Neural crest cell (in vitro differentiated cells): ENCODE measurements around the gene MANBA. TPM values are rescaled to one million over a fixed set of nuclear protein-coding genes. Genes with fewer than 3 reads are reported as not detected.

Experiments used
- DNase-seq: peaks from one replicate; pipeline ENCODE4 v3.0.0; 2021; ENCODE audit warnings: low read depth, mixed read lengths, low spot score
- H3K27ac Mint-ChIP-seq: one replicate; pipeline ENCODE4 v1.8.0; 2021; ENCODE audit warnings: mild to moderate bottlenecking, mixed read lengths; ENCODE audit not compliant: unreplicated experiment
- H3K27me3 Mint-ChIP-seq: 2 replicates; pipeline ENCODE4 v1.8.0; 2021; ENCODE audit warnings: low read depth, mild to moderate bottlenecking, mixed read lengths
- H3K36me3 Mint-ChIP-seq: 2 replicates; pipeline ENCODE4 v1.8.0; 2021; ENCODE audit warnings: low read depth, mild to moderate bottlenecking, mixed read lengths
- H3K4me1 Mint-ChIP-seq: 2 replicates; pipeline ENCODE4 v1.8.0; 2021; ENCODE audit warnings: mixed read lengths
- H3K4me3 Mint-ChIP-seq: one replicate; pipeline ENCODE4 v1.8.0; 2021; ENCODE audit warnings: mild to moderate bottlenecking, mixed read lengths
- H3K9me3 Mint-ChIP-seq: 2 replicates; pipeline ENCODE4 v1.8.0; 2021; ENCODE audit warnings: mixed read lengths
- total RNA-seq: library from RNA; stranded (reverse); gene quantifications from 2 replicates; pipeline ENCODE4 v1.2.1, GENCODE V29; 2021
- TF ChIP-seq, protein P1 (sequence below): fragments of 200-600 bp; sonication (generic); conservative IDR thresholded peaks from 2 replicates; pipeline ENCODE4 v1.5.0; 2021; ENCODE audit warnings: antibody characterized with exemption, mild to moderate bottlenecking

MANBA gene
- total RNA-seq, 1 donor from 2014 or later: 18.4 TPM

DNA sequence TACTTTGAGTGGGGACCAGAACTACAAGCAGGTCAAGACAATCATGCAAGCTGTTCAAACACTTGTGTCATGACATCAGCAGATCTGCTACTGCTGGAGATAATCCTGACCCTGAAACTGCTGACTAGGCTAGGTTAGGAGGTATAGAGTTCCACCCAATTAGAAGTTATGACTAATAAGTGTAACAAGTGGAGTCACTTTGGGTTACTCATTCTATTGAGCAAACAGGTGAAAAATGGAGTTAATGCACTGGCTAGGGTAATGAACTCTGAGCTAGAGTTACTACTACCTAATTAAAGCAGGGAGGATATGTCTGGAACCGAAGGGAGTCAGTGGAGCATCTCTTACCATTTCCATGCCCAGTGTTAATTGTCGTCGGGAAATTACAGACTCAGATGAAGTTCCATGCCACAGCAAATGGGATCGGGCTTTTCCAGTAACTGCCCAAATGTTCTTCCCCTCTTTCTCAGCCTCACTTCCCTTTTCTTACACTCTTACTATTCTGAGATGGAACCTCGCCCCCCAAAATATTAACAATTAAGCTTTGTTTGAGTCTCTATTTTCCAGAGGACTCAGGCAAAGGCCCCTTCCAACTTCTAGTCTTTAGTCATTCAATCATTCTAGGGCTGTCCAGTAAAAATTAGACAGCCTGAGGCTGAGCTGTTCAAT lies 19.8 kb upstream of the MANBA start:
- no peak overlapping the region for H3K4me3 Mint-ChIP-seq
- H3K9me3 Mint-ChIP-seq: no peaks in the 10 kb centered on the region
- H3K4me1 Mint-ChIP-seq: no peaks in the 10 kb centered on the region
- no peaks in the 10 kb centered on the region for H3K27me3 Mint-ChIP-seq
- TF ChIP-seq, protein P1, sequence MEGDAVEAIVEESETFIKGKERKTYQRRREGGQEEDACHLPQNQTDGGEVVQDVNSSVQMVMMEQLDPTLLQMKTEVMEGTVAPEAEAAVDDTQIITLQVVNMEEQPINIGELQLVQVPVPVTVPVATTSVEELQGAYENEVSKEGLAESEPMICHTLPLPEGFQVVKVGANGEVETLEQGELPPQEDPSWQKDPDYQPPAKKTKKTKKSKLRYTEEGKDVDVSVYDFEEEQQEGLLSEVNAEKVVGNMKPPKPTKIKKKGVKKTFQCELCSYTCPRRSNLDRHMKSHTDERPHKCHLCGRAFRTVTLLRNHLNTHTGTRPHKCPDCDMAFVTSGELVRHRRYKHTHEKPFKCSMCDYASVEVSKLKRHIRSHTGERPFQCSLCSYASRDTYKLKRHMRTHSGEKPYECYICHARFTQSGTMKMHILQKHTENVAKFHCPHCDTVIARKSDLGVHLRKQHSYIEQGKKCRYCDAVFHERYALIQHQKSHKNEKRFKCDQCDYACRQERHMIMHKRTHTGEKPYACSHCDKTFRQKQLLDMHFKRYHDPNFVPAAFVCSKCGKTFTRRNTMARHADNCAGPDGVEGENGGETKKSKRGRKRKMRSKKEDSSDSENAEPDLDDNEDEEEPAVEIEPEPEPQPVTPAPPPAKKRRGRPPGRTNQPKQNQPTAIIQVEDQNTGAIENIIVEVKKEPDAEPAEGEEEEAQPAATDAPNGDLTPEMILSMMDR: no peak
- no peak for DNase-seq
- no peak overlapping the region for H3K27ac Mint-ChIP-seq
- no peaks in the 10 kb centered on the region for H3K36me3 Mint-ChIP-seq

DNA sequence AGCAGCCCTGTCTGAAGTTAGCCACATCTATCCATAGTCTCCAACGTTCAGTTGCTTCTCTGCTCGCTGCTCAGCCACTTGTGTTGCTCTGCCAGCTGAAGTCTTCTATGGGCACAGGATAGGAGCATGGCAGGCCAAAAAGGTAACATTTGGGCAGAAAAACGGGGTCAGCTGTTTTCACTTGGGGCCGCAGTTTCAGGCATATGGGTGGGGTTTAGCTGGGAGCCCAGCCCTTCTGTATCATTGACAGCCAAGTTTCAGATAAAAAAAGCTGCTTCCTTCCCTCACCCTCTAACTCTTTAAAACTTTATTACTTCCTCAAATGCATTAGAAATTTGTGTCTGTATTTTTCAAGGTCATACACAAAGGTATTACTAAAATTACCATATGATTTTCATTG lies 18.4 kb upstream of the MANBA start:
- TF ChIP-seq, protein P1: no peak
- H3K4me1 Mint-ChIP-seq: no peaks in the 10 kb centered on the region

DNA sequence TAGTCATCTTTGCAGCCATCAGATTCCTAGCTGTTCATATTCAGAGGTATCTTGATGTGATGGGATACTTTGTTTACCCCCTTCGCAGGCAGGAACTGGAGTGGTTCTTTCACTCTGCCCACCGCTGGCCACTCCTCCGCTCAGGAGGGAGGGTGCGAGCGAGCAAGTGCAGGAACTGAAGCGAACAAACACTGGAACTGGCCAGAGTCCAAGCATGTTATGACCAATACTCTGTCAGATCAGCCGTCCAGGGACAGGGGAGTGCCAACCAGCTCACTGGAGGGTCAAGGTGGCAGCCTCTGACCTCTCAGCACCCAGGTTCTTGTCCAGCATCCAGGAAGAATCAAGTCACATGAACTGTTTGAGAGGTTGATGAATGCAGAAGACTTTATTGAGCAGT lies 18.0 kb upstream of the MANBA start:
- H3K4me1 Mint-ChIP-seq: no peaks in the 10 kb centered on the region
- no peaks in the 10 kb centered on the region for H3K27me3 Mint-ChIP-seq
- no peak for DNase-seq
- no peak overlapping the region for H3K4me3 Mint-ChIP-seq
- TF ChIP-seq, protein P1: no peak
- no peaks in the 10 kb centered on the region for H3K36me3 Mint-ChIP-seq
- no peaks in the 10 kb centered on the region for H3K9me3 Mint-ChIP-seq
- H3K27ac Mint-ChIP-seq: no peak overlapping the region

More for the DNA sequence above, 18.4 kb upstream of the MANBA start:
- no peaks in the 10 kb centered on the region for H3K36me3 Mint-ChIP-seq
- no peak for DNase-seq
- H3K4me3 Mint-ChIP-seq: no peak overlapping the region
- H3K27ac Mint-ChIP-seq: no peak overlapping the region
- no peaks in the 10 kb centered on the region for H3K9me3 Mint-ChIP-seq
- no peaks in the 10 kb centered on the region for H3K27me3 Mint-ChIP-seq

DNA sequence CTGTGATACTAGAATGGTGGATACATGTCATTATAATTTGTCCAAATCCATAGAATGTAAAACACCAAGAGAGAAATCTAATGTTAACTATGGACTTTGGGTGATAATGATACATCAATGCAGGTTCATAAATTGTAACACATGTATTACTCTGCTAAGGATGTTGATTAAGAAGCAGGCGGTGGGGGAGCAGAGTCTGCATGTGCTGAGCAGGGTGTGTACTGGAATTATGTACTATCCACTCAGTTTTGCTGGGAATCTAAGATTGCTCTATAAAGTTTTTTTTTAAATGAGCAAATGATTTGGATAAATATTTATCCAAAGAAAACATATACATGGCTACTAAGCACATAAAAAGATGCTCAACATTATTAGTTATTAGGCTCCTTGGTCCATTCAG lies 15.0 kb upstream of the MANBA start:
- TF ChIP-seq, protein P1: no peak
- peaks cover 7% of the 10 kb centered on the region for H3K9me3 Mint-ChIP-seq
- no peaks in the 10 kb centered on the region for H3K27me3 Mint-ChIP-seq
- no peak overlapping the region for H3K4me3 Mint-ChIP-seq
- no peak overlapping the region for H3K27ac Mint-ChIP-seq
- DNase-seq: no peak
- H3K36me3 Mint-ChIP-seq: no peaks in the 10 kb centered on the region
- H3K4me1 Mint-ChIP-seq: no peaks in the 10 kb centered on the region

- Mint-ChIP-seq H3K27ac (no peak overlapping the region), H3K36me3 (no peaks in the 10 kb centered on the region), H3K27me3 (no peaks in the 10 kb centered on the region), H3K4me3 (no peak overlapping the region), H3K9me3 (peaks cover 7% of the 10 kb centered on the region), H3K4me1 (no peaks in the 10 kb centered on the region)
- DNase-seq: no peak
- TF ChIP-seq, protein P1: no peak
Observed at GRCh38 chr4:102774254-102774653, 13.5 kb upstream of the MANBA start.
